CD14-positive monocyte (primary cell): ENCODE measurements around the gene KRTAP5-7. TPM values are rescaled to one million over a fixed set of nuclear protein-coding genes. Genes with fewer than 3 reads are reported as not detected.
"Not testable (repeated sequence)": the region's sequence is repeated elsewhere in the genome, so short reads cannot be mapped to it uniquely, and the experiment has no call there.

Source experiments
- DNase-seq, 3 donors: peaks; one replicate each; pipeline ENCODE4 v3.0.0-alpha.2; 2011 to 2022
- H2AFZ ChIP-seq: 2 replicates; pipeline ENCODE4 v1.6.0; 2012; ENCODE audit warnings: mild to moderate bottlenecking, low read depth, low read length, inconsistent platforms; ENCODE audit not compliant: insufficient read depth, poor library complexity, severe bottlenecking
- H3K27ac ChIP-seq, 2 donors: 1 replicate in 1 of 2; 2 replicates in 1 of 2; pipeline ENCODE4 v1.5.1; 2012 to 2013; ENCODE audit warnings: low read length in 2 of 2, control low read depth in 1 of 2, inconsistent platforms in 1 of 2, low read depth in 1 of 2, mild to moderate bottlenecking in 1 of 2
- H3K27me3 ChIP-seq, 2 donors: one replicate each; pipeline versions ENCODE4 v1.6.0 to v1.6.1; 2011 to 2013; ENCODE audit warnings: low read length in 2 of 2; ENCODE audit not compliant: control insufficient read depth in 2 of 2, insufficient read depth in 2 of 2
- H3K36me3 ChIP-seq, 2 donors: replicated peaks in 1 of 2; 1 replicate in 1 of 2; 2 replicates in 1 of 2; pipeline versions ENCODE4 v1.5.1 to v1.6.1; 2012 to 2013; ENCODE audit warnings: low read length in 2 of 2, control low read depth in 1 of 2, inconsistent platforms in 1 of 2, mild to moderate bottlenecking in 1 of 2; ENCODE audit not compliant: insufficient read depth in 2 of 2, control insufficient read depth in 1 of 2
- H3K4me1 ChIP-seq, 2 donors: 1 replicate in 1 of 2; 2 replicates in 1 of 2; pipeline versions ENCODE4 v1.5.1 to v1.6.1; 2012 to 2013; ENCODE audit warnings: low read length in 2 of 2, control low read depth in 1 of 2, inconsistent platforms in 1 of 2, mild to moderate bottlenecking in 1 of 2, moderate library complexity in 1 of 2; ENCODE audit not compliant: insufficient read depth in 2 of 2, control insufficient read depth in 1 of 2
- H3K4me2 ChIP-seq: replicated peaks from 2 replicates; pipeline ENCODE3; 2012; ENCODE audit warnings: low read length, moderate library complexity, mild to moderate bottlenecking; ENCODE audit not compliant: poor library complexity, severe bottlenecking; ENCODE audit errors: extremely low read depth
- H3K4me3 ChIP-seq, 3 experiments: fragments of 200-600 bp in 1 of 3; sonication (generic) in 1 of 3; replicated peaks in 1 of 3; 1 replicate in 2 of 3; 2 replicates in 1 of 3; pipeline ENCODE4 v1.5.1; 2011 to 2013; ENCODE audit warnings: low read length in 3 of 3, mild to moderate bottlenecking in 3 of 3, control low read depth in 2 of 3, low read depth in 2 of 3, inconsistent platforms in 1 of 3, moderate library complexity in 1 of 3
- H3K79me2 ChIP-seq: 2 replicates; pipeline ENCODE4 v1.6.0; 2012; ENCODE audit warnings: mild to moderate bottlenecking, control low read depth, inconsistent platforms, low read length, moderate library complexity; ENCODE audit not compliant: insufficient read depth
- H3K9ac ChIP-seq: 2 replicates; pipeline ENCODE4 v1.6.0; 2017; ENCODE audit warnings: low read length, mild to moderate bottlenecking; ENCODE audit not compliant: insufficient read depth, poor library complexity, severe bottlenecking
- H3K9me3 ChIP-seq, 2 donors: replicated peaks in 1 of 2; 1 replicate in 1 of 2; 2 replicates in 1 of 2; pipeline versions ENCODE4 v1.5.1 to v1.6.1; 2012 to 2013; ENCODE audit warnings: low read length in 2 of 2, control low read depth in 1 of 2; ENCODE audit not compliant: control insufficient read depth in 1 of 2, insufficient read depth in 1 of 2
- H4K20me1 ChIP-seq: 2 replicates; pipeline ENCODE4 v1.6.0; 2012; ENCODE audit warnings: mild to moderate bottlenecking, low read length, control low read depth, moderate library complexity; ENCODE audit not compliant: insufficient read depth
- H3K27ac Mint-ChIP-seq, 7 donors: one replicate each; pipeline ENCODE4 v1.8.0; 2020; ENCODE audit warnings: mild to moderate bottlenecking in 7 of 7, mixed read lengths in 7 of 7, moderate library complexity in 6 of 7, inconsistent platforms in 2 of 7
- H3K27me3 Mint-ChIP-seq, 3 donors: one replicate each; pipeline ENCODE4 v1.8.0; 2021 to 2022; ENCODE audit warnings: low read depth in 3 of 3, mild to moderate bottlenecking in 3 of 3, mixed read lengths in 3 of 3, moderate library complexity in 3 of 3, inconsistent platforms in 1 of 3
- H3K36me3 Mint-ChIP-seq, 2 donors: one replicate each; pipeline ENCODE4 v1.8.0; 2020; ENCODE audit warnings: mixed read lengths in 2 of 2, inconsistent platforms in 1 of 2, mild to moderate bottlenecking in 1 of 2
- H3K4me1 Mint-ChIP-seq: one replicate; pipeline ENCODE4 v1.8.0; 2020; ENCODE audit warnings: mild to moderate bottlenecking, mixed read lengths
- H3K4me3 Mint-ChIP-seq, 2 donors: one replicate each; pipeline ENCODE4 v1.8.0; 2020; ENCODE audit warnings: mild to moderate bottlenecking in 2 of 2, mixed read lengths in 2 of 2, moderate library complexity in 1 of 2
- H3K9me3 Mint-ChIP-seq, 7 donors: one replicate each; pipeline ENCODE4 v1.8.0; 2020 to 2022; ENCODE audit warnings: mixed read lengths in 7 of 7, mild to moderate bottlenecking in 6 of 7, moderate library complexity in 6 of 7, inconsistent platforms in 2 of 7
- CTCF ChIP-seq: fragments of 200-600 bp; IDR thresholded peaks from one replicate; pipeline ENCODE4 v1.8.0; 2022; ENCODE audit warnings: antibody characterized with exemption, mild to moderate bottlenecking
- WGBS: methylation state at CpG from one replicate; pipeline ENCODE4 v1.1.5; 2013; ENCODE audit warnings: missing lambda C conversion rate; ENCODE audit not compliant: insufficient coverage; 5-methylcytosine and 5-hydroxymethylcytosine counted together
- intact Hi-C, 2 donors: fragments of 100-400 bp; cut with micrococcal nuclease; formaldehyde crosslinking; loops; one replicate each; pipeline versions ENCODE4 v1.15.0 to v1.15.1; 2023
- polyA plus RNA-seq, 3 donors: library from polyadenylated mRNA; depleted of rRNA in 1 of 3; unstranded in 2 of 3; stranded (reverse) in 1 of 3; fragments of 300-500 nt in 2 of 3; fragments of >200 nt in 1 of 3; fragmentation: Illumina TruSeq in 2 of 3; gene quantifications; 1 replicate in 2 of 3; 2 replicates in 1 of 3; pipeline ENCODE4 v1.2.3, GENCODE V29; 2012 to 2021

Gene KRTAP5-7
- polyA plus RNA-seq, 3 donors, result 0.05 TPM; not detected in 2

- H4K20me1 ChIP-seq, H3K4me3 Mint-ChIP-seq, H3K4me3 ChIP-seq, H3K36me3 ChIP-seq, H3K27ac Mint-ChIP-seq, H3K9ac ChIP-seq, H3K4me2 ChIP-seq, H3K27ac ChIP-seq, H3K36me3 Mint-ChIP-seq, H3K27me3 Mint-ChIP-seq, H3K79me2 ChIP-seq, H2AFZ ChIP-seq, intact Hi-C loops, H3K27me3 ChIP-seq, DNase-seq: not testable (repeated sequence)
- peaks cover 5 to 19% (median 8%) of the 10 kb centered on the region in 7 donors for H3K9me3 Mint-ChIP-seq
- H3K4me1 ChIP-seq, result peaks cover 9 to 13% of the 10 kb centered on the region in 2 donors
- peaks cover 15% of the 10 kb centered on the region for H3K4me1 Mint-ChIP-seq
- 99% methylated on average over 5 of the region's 9 CpGs for WGBS
- H3K9me3 ChIP-seq, result peaks cover 0 to 16% of the 10 kb centered on the region in 2 donors
Measured at GRCh38 chr11:71540521-71541304, 13.6 kb downstream of the KRTAP5-7 start.

GRCh38 chr11:71542382-71542781 lies 15.3 kb downstream of the KRTAP5-7 start:
- Mint-ChIP-seq H3K36me3 (no peaks in the 10 kb centered on the region), H3K4me1 (peaks cover 15% of the 10 kb centered on the region), H3K4me3 (no peak overlapping the region), H3K9me3 (peaks cover 13 to 29% (median 15%) of the 10 kb centered on the region in 7 donors), H3K27me3 (peaks cover 0 to 9% (median 2%) of the 10 kb centered on the region in 3 donors), H3K27ac (peak overlapping the region in 1 of 7 donors; percentile 13)
- no peak for TF ChIP-seq CTCF
- no peak overlapping the region for H3K27ac ChIP-seq
- no peak overlapping the region for H3K4me3 ChIP-seq
- no peaks in the 10 kb centered on the region for H3K36me3 ChIP-seq
- no peaks in the 10 kb centered on the region for H3K27me3 ChIP-seq
- no peaks in the 10 kb centered on the region for H3K79me2 ChIP-seq
- intact Hi-C loops, result no loop called here
- peaks cover 0 to 31% of the 10 kb centered on the region in 2 donors for H3K9me3 ChIP-seq
- H3K9ac ChIP-seq, result no peak overlapping the region
- H4K20me1 ChIP-seq, result no peaks in the 10 kb centered on the region
- DNase-seq, result no peak
- H3K4me2 ChIP-seq, result no peak overlapping the region
- WGBS, result 98% methylated on average over 4 of the region's 7 CpGs
- H3K4me1 ChIP-seq, result peaks cover 9 to 13% of the 10 kb centered on the region in 2 donors
- H2AFZ ChIP-seq, result no peak overlapping the region
